Measurements from ENCODE around the gene NLGN1.

DNA sequence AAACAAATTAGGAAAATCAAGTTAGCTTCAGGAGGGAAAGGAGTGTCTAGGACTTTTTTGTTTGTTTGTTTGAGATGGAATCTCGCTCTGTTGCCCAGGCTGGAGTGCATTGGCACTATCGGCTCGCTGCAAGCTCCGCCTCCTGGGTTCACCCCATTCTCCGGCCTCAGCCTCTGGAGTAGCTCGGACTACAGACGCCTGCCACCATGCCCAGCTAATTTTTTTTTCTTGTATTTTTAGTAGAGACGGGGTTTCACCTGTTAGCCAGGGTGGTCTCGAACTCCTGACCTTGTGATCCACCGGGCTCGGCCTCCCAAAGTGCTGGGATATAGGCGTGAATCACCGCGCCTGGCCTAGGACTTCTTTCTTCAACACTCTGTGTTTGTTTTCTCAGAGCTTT, 171.1 kb downstream of the NLGN1 start:
- TF ChIP-seq BHLHE40 (IDR thresholded peaks at IDR 0.05; ENCODE audit: borderline replicate concordance): no peak
- TF ChIP-seq LEF1 (IDR thresholded peaks at IDR 0.05; ENCODE audit: borderline replicate concordance): no peak
- TF ChIP-seq, protein P1, sequence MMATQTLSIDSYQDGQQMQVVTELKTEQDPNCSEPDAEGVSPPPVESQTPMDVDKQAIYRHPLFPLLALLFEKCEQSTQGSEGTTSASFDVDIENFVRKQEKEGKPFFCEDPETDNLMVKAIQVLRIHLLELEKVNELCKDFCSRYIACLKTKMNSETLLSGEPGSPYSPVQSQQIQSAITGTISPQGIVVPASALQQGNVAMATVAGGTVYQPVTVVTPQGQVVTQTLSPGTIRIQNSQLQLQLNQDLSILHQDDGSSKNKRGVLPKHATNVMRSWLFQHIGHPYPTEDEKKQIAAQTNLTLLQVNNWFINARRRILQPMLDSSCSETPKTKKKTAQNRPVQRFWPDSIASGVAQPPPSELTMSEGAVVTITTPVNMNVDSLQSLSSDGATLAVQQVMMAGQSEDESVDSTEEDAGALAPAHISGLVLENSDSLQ (IDR thresholded peaks at IDR 0.05): no peak
- no peak for TF ChIP-seq NFRKB (IDR thresholded peaks at IDR 0.05)
- no peak for TF ChIP-seq SUZ12 (IDR thresholded peaks at IDR 0.05)
- TF ChIP-seq FOXM1 (IDR thresholded peaks at IDR 0.05; ENCODE audit: borderline replicate concordance): no peak
- no peak for TF ChIP-seq FOXK2 (IDR thresholded peaks at IDR 0.05)
- TF ChIP-seq ELF4 (IDR thresholded peaks at IDR 0.05): no peak
- no peak for TF ChIP-seq HDGF (IDR thresholded peaks at IDR 0.05; ENCODE audit: borderline replicate concordance)
- no peak for TF ChIP-seq CTBP1 (IDR thresholded peaks at IDR 0.05; ENCODE audit: borderline replicate concordance)
